H9 (cell line): ENCODE results near the gene BHLHA9. TPM values are rescaled to one million over a fixed set of nuclear protein-coding genes. Genes with fewer than 3 reads are reported as not detected.

ENCODE experiments used
- DNase-seq: peaks from one replicate; pipeline ENCODE4 v3.0.0-alpha.2; 2017
- H2AFZ ChIP-seq: one replicate; pipeline ENCODE4 v1.6.1; 2013; ENCODE audit warnings: mild to moderate bottlenecking, low read length, control low read depth, moderate library complexity
- H2AK5ac ChIP-seq: 2 replicates; pipeline ENCODE4 v1.6.1; 2013; ENCODE audit warnings: low read length, control low read depth, mixed read lengths; ENCODE audit not compliant: insufficient read length
- H2BK120ac ChIP-seq: one replicate; pipeline ENCODE4 v1.6.1; 2013; ENCODE audit warnings: low read depth, mild to moderate bottlenecking, low read length, control low read depth, inconsistent platforms; ENCODE audit not compliant: poor library complexity, severe bottlenecking
- H2BK12ac ChIP-seq: 2 replicates; pipeline ENCODE4 v1.6.1; 2013; ENCODE audit warnings: low read length, control low read depth, mixed read lengths, low read depth; ENCODE audit not compliant: insufficient read length
- H2BK15ac ChIP-seq: 2 replicates; pipeline ENCODE4 v1.6.1; 2013; ENCODE audit warnings: low read depth, low read length, control low read depth
- H2BK20ac ChIP-seq: one replicate; pipeline ENCODE4 v1.6.1; 2013; ENCODE audit warnings: low read depth, mild to moderate bottlenecking, low read length, control low read depth, inconsistent platforms; ENCODE audit not compliant: poor library complexity, severe bottlenecking
- H2BK5ac ChIP-seq: 2 replicates; pipeline ENCODE4 v1.6.1; 2013; ENCODE audit warnings: low read length, control low read depth, mixed read lengths; ENCODE audit not compliant: insufficient read length
- H3K14ac ChIP-seq: 2 replicates; pipeline ENCODE4 v1.6.1; 2013; ENCODE audit warnings: low read length, control low read depth; ENCODE audit not compliant: insufficient read depth
- H3K18ac ChIP-seq: 2 replicates; pipeline ENCODE4 v1.6.1; 2013; ENCODE audit warnings: low read depth, mild to moderate bottlenecking, mixed read lengths, low read length, control low read depth; ENCODE audit not compliant: insufficient read length
- H3K23ac ChIP-seq: 2 replicates; pipeline ENCODE4 v1.6.1; 2013; ENCODE audit warnings: low read length, control low read depth, mixed read lengths, low read depth; ENCODE audit not compliant: insufficient read length
- H3K23me2 ChIP-seq: 2 replicates; pipeline ENCODE4 v1.6.1; 2013; ENCODE audit warnings: low read depth, mild to moderate bottlenecking, mixed read lengths, low read length, control low read depth; ENCODE audit not compliant: insufficient read length, poor library complexity, severe bottlenecking
- H3K27ac ChIP-seq: 2 replicates; pipeline ENCODE4 v1.5.1; 2013; ENCODE audit warnings: low read length, control low read depth, mixed read lengths, low read depth; ENCODE audit not compliant: insufficient read length
- H3K27me3 ChIP-seq: 2 replicates; pipeline ENCODE4 v1.6.1; 2013; ENCODE audit warnings: low read length, control low read depth, inconsistent platforms; ENCODE audit not compliant: insufficient read depth
- H3K4ac ChIP-seq: 2 replicates; pipeline ENCODE4 v1.6.1; 2013; ENCODE audit warnings: low read depth, mild to moderate bottlenecking, control low read depth, inconsistent platforms, low read length, moderate library complexity
- H3K4me1 ChIP-seq: 2 replicates; pipeline ENCODE4 v1.6.1; 2013; ENCODE audit warnings: low read length, control low read depth, inconsistent platforms; ENCODE audit not compliant: insufficient read depth
- H3K4me2 ChIP-seq: 2 replicates; pipeline ENCODE4 v1.6.1; 2013; ENCODE audit warnings: low read length, control low read depth, mixed read lengths; ENCODE audit not compliant: insufficient read length, insufficient read depth
- H3K56ac ChIP-seq: 2 replicates; pipeline ENCODE4 v1.6.1; 2013; ENCODE audit warnings: low read depth, mild to moderate bottlenecking, mixed read lengths, low read length, control low read depth; ENCODE audit not compliant: insufficient read length
- H3K79me1 ChIP-seq: 2 replicates; pipeline ENCODE4 v1.6.1; 2013; ENCODE audit warnings: low read depth, mild to moderate bottlenecking, moderate library complexity, low read length, control low read depth, inconsistent platforms; ENCODE audit not compliant: insufficient read depth, poor library complexity, severe bottlenecking
- H3K79me2 ChIP-seq: 2 replicates; pipeline ENCODE4 v1.6.1; 2013; ENCODE audit warnings: low read length, control low read depth, inconsistent platforms; ENCODE audit not compliant: insufficient read depth
- H3K9ac ChIP-seq: 2 replicates; pipeline ENCODE4 v1.6.1; 2013; ENCODE audit warnings: low read length, control low read depth, mixed read lengths; ENCODE audit not compliant: insufficient read length; ENCODE audit errors: extremely low read depth
- H3K9me3 ChIP-seq: one replicate; pipeline ENCODE4 v1.6.1; 2013; ENCODE audit warnings: low read depth, low read length, inconsistent platforms; ENCODE audit not compliant: control insufficient read depth
- H3T11ph ChIP-seq: one replicate; pipeline ENCODE4 v1.6.1; 2013; ENCODE audit warnings: mild to moderate bottlenecking, low read length, control low read depth, inconsistent platforms
- H4K20me1 ChIP-seq: one replicate; pipeline ENCODE4 v1.6.1; 2013; ENCODE audit not compliant: control insufficient read depth, insufficient read length, insufficient read depth
- H4K5ac ChIP-seq: 2 replicates; pipeline ENCODE4 v1.6.1; 2013; ENCODE audit warnings: low read depth, mild to moderate bottlenecking, mixed read lengths, low read length, control low read depth; ENCODE audit not compliant: insufficient read length
- H4K8ac ChIP-seq: replicated peaks from 2 replicates; pipeline ENCODE4 v1.6.1; 2013; ENCODE audit warnings: low read length, control low read depth, mixed read lengths, low read depth; ENCODE audit not compliant: insufficient read length
- H4K91ac ChIP-seq: 2 replicates; pipeline ENCODE4 v1.6.1; 2013; ENCODE audit warnings: low read depth, mild to moderate bottlenecking, moderate library complexity, mixed read lengths, low read length, control low read depth; ENCODE audit not compliant: insufficient read length
- H3K27ac Mint-ChIP-seq, 3 experiments: 2 replicates in 2 of 3; 3 replicates in 1 of 3; pipeline ENCODE4 v1.8.0; 2020 to 2021; ENCODE audit warnings: mixed read lengths in 3 of 3, mild to moderate bottlenecking in 1 of 3, moderate library complexity in 1 of 3
- H3K27me3 Mint-ChIP-seq: 2 replicates; pipeline ENCODE4 v1.8.0; 2021; ENCODE audit warnings: low read depth, mild to moderate bottlenecking, moderate library complexity, mixed read lengths
- H3K36me3 Mint-ChIP-seq, 3 experiments: 2 replicates in 2 of 3; 3 replicates in 1 of 3; pipeline ENCODE4 v1.8.0; 2020 to 2021; ENCODE audit warnings: low read depth in 3 of 3, mixed read lengths in 3 of 3; ENCODE audit not compliant: insufficient read depth in 1 of 3
- H3K4me1 Mint-ChIP-seq, 2 experiments: 2 replicates each; pipeline ENCODE4 v1.8.0; 2020; ENCODE audit warnings: mixed read lengths in 2 of 2
- H3K4me3 Mint-ChIP-seq, 2 experiments: 2 replicates in 1 of 2; 3 replicates in 1 of 2; pipeline ENCODE4 v1.8.0; 2020 to 2021; ENCODE audit warnings: mild to moderate bottlenecking in 2 of 2, mixed read lengths in 2 of 2, moderate library complexity in 1 of 2
- H3K9me3 Mint-ChIP-seq, 2 experiments: 2 replicates in 1 of 2; 3 replicates in 1 of 2; pipeline ENCODE4 v1.8.0; 2020; ENCODE audit warnings: mild to moderate bottlenecking in 2 of 2, mixed read lengths in 2 of 2, moderate library complexity in 1 of 2
- WGBS: extraction: QIAGEN DNeasy Blood & Tissue Kit; methylation state at CpG from one replicate; pipeline ENCODE4 v1.1.7; 2013; ENCODE audit warnings: missing lambda C conversion rate, low lambda C conversion rate, mixed read lengths; ENCODE audit not compliant: insufficient read length; ENCODE audit errors: extremely low coverage; 5-methylcytosine and 5-hydroxymethylcytosine counted together
- total RNA-seq: library from RNA; stranded (reverse); gene quantifications from 2 replicates; pipeline ENCODE4 v1.2.1, GENCODE V29; 2021
- TF ChIP-seq, protein P1 (sequence below): fragments of 200-600 bp; sonication (generic); conservative IDR thresholded peaks from 3 replicates; pipeline ENCODE4 v1.8.0; 2021; ENCODE audit warnings: antibody characterized with exemption, mild to moderate bottlenecking

The BHLHA9 gene
- total RNA-seq, 1 experiment from 2014 or later, result not detected

DNA sequence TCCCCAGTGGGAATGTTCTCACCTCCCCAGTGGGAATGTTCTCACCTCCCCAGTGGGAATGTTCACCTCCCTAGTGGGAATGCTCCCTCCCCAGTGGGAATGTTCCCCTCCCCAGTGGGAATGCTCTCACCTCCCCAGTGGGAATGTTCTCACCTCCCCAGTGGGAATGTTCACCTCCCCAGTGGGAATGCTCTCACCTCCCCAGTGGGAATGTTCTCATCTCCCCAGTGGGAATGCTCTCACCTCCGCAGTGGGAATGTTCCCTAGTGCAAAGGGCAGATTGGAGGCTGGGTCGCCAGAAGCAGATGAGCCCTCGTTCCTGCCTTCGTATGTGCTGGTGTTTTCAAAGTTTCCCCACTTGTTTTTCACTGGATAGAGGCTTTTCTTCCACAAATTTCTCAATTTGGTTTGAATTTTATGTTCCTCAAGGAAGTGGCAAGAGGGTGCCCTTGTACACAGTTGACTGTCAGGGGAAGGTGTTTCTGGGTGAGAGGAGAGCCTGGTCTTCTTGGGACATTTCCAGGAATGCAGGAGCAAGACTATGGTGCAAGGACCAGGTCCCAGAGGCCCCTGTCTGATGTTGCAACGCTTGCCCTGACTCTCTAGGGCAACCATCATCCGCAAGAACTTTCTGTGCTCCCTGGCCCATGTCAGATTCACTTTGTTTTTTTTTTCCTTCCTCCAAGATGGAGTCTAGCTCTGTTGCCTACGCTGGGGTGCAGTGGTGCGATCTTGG lies 43.2 kb downstream of the BHLHA9 start:
- Histone ChIP-seq H2AK5ac (no peak overlapping the region), H2BK15ac (no peak overlapping the region), H4K5ac (no peak overlapping the region), H3K4me1 (no peaks in the 10 kb centered on the region), H3K9ac (no peak overlapping the region), H3K56ac (no peak overlapping the region), H3T11ph (no peak overlapping the region), H3K23me2 (no peaks in the 10 kb centered on the region), H2BK120ac (no peak overlapping the region), H2BK20ac (no peak overlapping the region), H3K4ac (no peak overlapping the region), H3K79me1 (no peaks in the 10 kb centered on the region), H3K23ac (no peak overlapping the region), H2AFZ (no peak overlapping the region), H3K14ac (no peak overlapping the region), H3K79me2 (no peaks in the 10 kb centered on the region), H4K8ac (no peak overlapping the region), H3K27ac (no peak overlapping the region), H2BK5ac (no peak overlapping the region), H3K27me3 (no peaks in the 10 kb centered on the region), H2BK12ac (no peak overlapping the region), H3K4me2 (no peak overlapping the region), H3K18ac (no peak overlapping the region), H4K20me1 (no peaks in the 10 kb centered on the region), H4K91ac (no peak overlapping the region), H3K9me3 (no peaks in the 10 kb centered on the region)
- peaks cover 2 to 8% of the 10 kb centered on the region in 2 experiments; a peak in 3 of 4 replicates for H3K4me1 Mint-ChIP-seq
- TF ChIP-seq, protein P1, sequence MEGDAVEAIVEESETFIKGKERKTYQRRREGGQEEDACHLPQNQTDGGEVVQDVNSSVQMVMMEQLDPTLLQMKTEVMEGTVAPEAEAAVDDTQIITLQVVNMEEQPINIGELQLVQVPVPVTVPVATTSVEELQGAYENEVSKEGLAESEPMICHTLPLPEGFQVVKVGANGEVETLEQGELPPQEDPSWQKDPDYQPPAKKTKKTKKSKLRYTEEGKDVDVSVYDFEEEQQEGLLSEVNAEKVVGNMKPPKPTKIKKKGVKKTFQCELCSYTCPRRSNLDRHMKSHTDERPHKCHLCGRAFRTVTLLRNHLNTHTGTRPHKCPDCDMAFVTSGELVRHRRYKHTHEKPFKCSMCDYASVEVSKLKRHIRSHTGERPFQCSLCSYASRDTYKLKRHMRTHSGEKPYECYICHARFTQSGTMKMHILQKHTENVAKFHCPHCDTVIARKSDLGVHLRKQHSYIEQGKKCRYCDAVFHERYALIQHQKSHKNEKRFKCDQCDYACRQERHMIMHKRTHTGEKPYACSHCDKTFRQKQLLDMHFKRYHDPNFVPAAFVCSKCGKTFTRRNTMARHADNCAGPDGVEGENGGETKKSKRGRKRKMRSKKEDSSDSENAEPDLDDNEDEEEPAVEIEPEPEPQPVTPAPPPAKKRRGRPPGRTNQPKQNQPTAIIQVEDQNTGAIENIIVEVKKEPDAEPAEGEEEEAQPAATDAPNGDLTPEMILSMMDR, result no peak
- H3K27me3 Mint-ChIP-seq, result peaks cover 14% of the 10 kb centered on the region
- H3K9me3 Mint-ChIP-seq, result no peaks in the 10 kb centered on the region
- H3K27ac Mint-ChIP-seq, result no peak overlapping the region
- no peak overlapping the region for H3K4me3 Mint-ChIP-seq
- WGBS, result no CpG with 5 or more reads among the region's 8 CpGs
- no peak for DNase-seq
- no peaks in the 10 kb centered on the region for H3K36me3 Mint-ChIP-seq
